H1 (cell line): ENCODE measurements around the gene KIF1B. TPM values are rescaled to one million over a fixed set of nuclear protein-coding genes. Genes with fewer than 3 reads are reported as not detected.

Source experiments
- CTCF ChIA-PET: fragments of 300-600 bp; sonication (Branson Sonifier 250); formaldehyde crosslinking; loops from one replicate; lab custom pipeline; 2021; ENCODE audit not compliant: partially characterized antibody; lab: Charles Lee
- POLR2A ChIA-PET: fragments of 300-600 bp; sonication (Branson Sonifier 250); formaldehyde crosslinking; loops from one replicate; lab custom pipeline; 2021; ENCODE audit warnings: inconsistent platforms; ENCODE audit not compliant: partially characterized antibody; lab: Charles Lee
- DNase-seq, 2 experiments: peaks; one replicate each; pipeline versions ENCODE4 v3.0.0 to v3.0.0-alpha.2; 2010 to 2022; ENCODE audit warnings: low spot score in 2 of 2, low read depth in 1 of 2, mixed read lengths in 1 of 2
- FAIRE-seq: peaks from 2 replicates; lab custom pipeline; 2011; peaks lifted over from hg19 to GRCh38; lab: Jason Lieb, UNC
- H2AFZ ChIP-seq: 2 replicates; pipeline ENCODE4 v1.8.1; 2012; ENCODE audit warnings: low read length, inconsistent platforms
- H2AK5ac ChIP-seq: 2 replicates; pipeline ENCODE4 v1.6.1; 2013; ENCODE audit warnings: low read depth, low read length
- H2BK120ac ChIP-seq: replicated peaks from 2 replicates; pipeline ENCODE3; 2013; ENCODE audit warnings: low read depth, low read length, inconsistent platforms
- H2BK12ac ChIP-seq: 2 replicates; pipeline ENCODE4 v1.6.1; 2013; ENCODE audit warnings: low read depth, low read length
- H2BK15ac ChIP-seq: 2 replicates; pipeline ENCODE4 v1.6.1; 2013; ENCODE audit warnings: low read length
- H2BK20ac ChIP-seq: 2 replicates; pipeline ENCODE4 v1.6.1; 2013; ENCODE audit warnings: low read length
- H2BK5ac ChIP-seq: 2 replicates; pipeline ENCODE4 v1.6.1; 2013; ENCODE audit warnings: low read depth, low read length
- H3K14ac ChIP-seq: 2 replicates; pipeline ENCODE4 v1.6.1; 2013; ENCODE audit warnings: inconsistent platforms; ENCODE audit not compliant: insufficient read length
- H3K18ac ChIP-seq: 2 replicates; pipeline ENCODE4 v1.6.1; 2013; ENCODE audit warnings: low read length; ENCODE audit errors: extremely low read depth
- H3K23ac ChIP-seq: 2 replicates; pipeline ENCODE4 v1.6.1; 2013; ENCODE audit warnings: inconsistent platforms; ENCODE audit not compliant: insufficient read length
- H3K23me2 ChIP-seq: 2 replicates; pipeline ENCODE4 v1.6.1; 2013; ENCODE audit warnings: low read depth, low read length
- H3K27ac ChIP-seq: 2 replicates; pipeline ENCODE4 v1.6.1; 2011; ENCODE audit warnings: low read depth, low read length, inconsistent platforms
- H3K27me3 ChIP-seq, 4 experiments: replicated peaks in 1 of 4; 1 replicate in 1 of 4; 2 replicates in 3 of 4; pipeline versions ENCODE4 v1.6.1 to v1.8.1; 2011 to 2013; ENCODE audit warnings: low read length in 3 of 4, mild to moderate bottlenecking in 3 of 4, inconsistent platforms in 2 of 4, mixed read lengths in 2 of 4, moderate library complexity in 1 of 4; ENCODE audit not compliant: control insufficient read depth in 3 of 4, insufficient read depth in 3 of 4; ENCODE audit errors: extremely low read depth in 1 of 4
- H3K36me3 ChIP-seq, 4 experiments: 2 replicates each; pipeline versions ENCODE4 v1.6.1 to v1.8.1; 2011 to 2013; ENCODE audit warnings: mild to moderate bottlenecking in 4 of 4, low read length in 3 of 4, moderate library complexity in 2 of 4, control low read depth in 1 of 4, inconsistent platforms in 1 of 4; ENCODE audit not compliant: insufficient read depth in 4 of 4, control insufficient read depth in 2 of 4
- H3K4ac ChIP-seq: replicated peaks from 2 replicates; pipeline ENCODE3; 2013; ENCODE audit warnings: low read length, low read depth, mixed read lengths, inconsistent platforms; ENCODE audit not compliant: insufficient read length
- H3K4me1 ChIP-seq, 4 experiments: replicated peaks in 1 of 4; 1 replicate in 1 of 4; 2 replicates in 3 of 4; pipeline versions ENCODE4 v1.6.1 to v1.8.1; 2011 to 2013; ENCODE audit warnings: low read length in 3 of 4, inconsistent platforms in 2 of 4, mixed read lengths in 1 of 4; ENCODE audit not compliant: insufficient read depth in 4 of 4, control insufficient read depth in 3 of 4
- H3K4me2 ChIP-seq, 2 experiments: 2 replicates each; pipeline versions ENCODE4 v1.6.1 to v1.8.1; 2011 to 2013; ENCODE audit warnings: low read depth in 2 of 2, low read length in 2 of 2, control low read depth in 1 of 2, inconsistent platforms in 1 of 2, mild to moderate bottlenecking in 1 of 2; ENCODE audit not compliant: insufficient read depth in 1 of 2
- H3K4me3 ChIP-seq, 4 experiments: fragments of 200-600, 300-600 bp in 1 of 4; sonication (generic), shearing (Covaris generic), sonication (Bioruptor Twin) in 1 of 4; 2 replicates each; pipeline versions ENCODE4 v1.5.1 to v1.8.1; 2011 to 2016; ENCODE audit warnings: low read length in 4 of 4, low read depth in 3 of 4, control low read depth in 2 of 4, inconsistent platforms in 2 of 4, mild to moderate bottlenecking in 2 of 4, mixed read lengths in 1 of 4, moderate library complexity in 1 of 4; ENCODE audit not compliant: insufficient read depth in 2 of 4; ENCODE audit errors: extremely low read depth in 1 of 4
- H3K56ac ChIP-seq: replicated peaks from 2 replicates; pipeline ENCODE3; 2013; ENCODE audit warnings: low read depth, mild to moderate bottlenecking, mixed read lengths, low read length, inconsistent platforms; ENCODE audit not compliant: insufficient read length
- H3K79me1 ChIP-seq: 2 replicates; pipeline ENCODE4 v1.6.1; 2013; ENCODE audit warnings: low read depth, low read length, control low read depth
- H3K79me2 ChIP-seq, 2 experiments: 2 replicates each; pipeline versions ENCODE4 v1.6.1 to v1.8.1; 2012 to 2013; ENCODE audit warnings: low read length in 2 of 2, mild to moderate bottlenecking in 2 of 2, inconsistent platforms in 1 of 2; ENCODE audit not compliant: insufficient read depth in 2 of 2, control insufficient read depth in 1 of 2
- H3K9ac ChIP-seq, 4 experiments: replicated peaks in 1 of 4; 1 replicate in 1 of 4; 2 replicates in 3 of 4; pipeline versions ENCODE4 v1.6.1 to v1.8.1; 2011 to 2013; ENCODE audit warnings: low read depth in 3 of 4, low read length in 3 of 4, control low read depth in 2 of 4, mild to moderate bottlenecking in 2 of 4, moderate library complexity in 2 of 4, inconsistent platforms in 1 of 4; ENCODE audit errors: extremely low read depth in 1 of 4
- H3K9me3 ChIP-seq, 2 experiments: 2 replicates each; pipeline versions ENCODE4 v1.6.1 to v1.8.1; 2012 to 2013; ENCODE audit warnings: mild to moderate bottlenecking in 2 of 2, moderate library complexity in 2 of 2, control low read depth in 1 of 2, inconsistent platforms in 1 of 2, low read depth in 1 of 2, low read length in 1 of 2, mixed read lengths in 1 of 2; ENCODE audit not compliant: insufficient read depth in 2 of 2
- H4K20me1 ChIP-seq, 2 experiments: replicated peaks in 1 of 2; 2 replicates each; pipeline versions ENCODE3 to v1.8.1; 2011 to 2013; ENCODE audit warnings: inconsistent platforms in 2 of 2, low read length in 2 of 2, mild to moderate bottlenecking in 1 of 2; ENCODE audit not compliant: insufficient read depth in 2 of 2, control insufficient read depth in 1 of 2
- H4K5ac ChIP-seq: 2 replicates; pipeline ENCODE4 v1.6.1; 2013; ENCODE audit warnings: low read length, low read depth, mixed read lengths, inconsistent platforms; ENCODE audit not compliant: insufficient read length
- H4K8ac ChIP-seq: 2 replicates; pipeline ENCODE4 v1.8.0; 2013; ENCODE audit warnings: mild to moderate bottlenecking, moderate library complexity, low read length, inconsistent platforms; ENCODE audit not compliant: insufficient read depth; ENCODE audit errors: extremely low read depth
- H4K91ac ChIP-seq: replicated peaks from 2 replicates; pipeline ENCODE3; 2013; ENCODE audit warnings: low read length, mixed read lengths, inconsistent platforms; ENCODE audit not compliant: insufficient read length
- POU5F1 ChIP-seq: IDR thresholded peaks from 2 replicates; pipeline ENCODE4 v1.6.1; 2011; ENCODE audit warnings: low read depth, mild to moderate bottlenecking, low read length, moderate library complexity
- WGBS, 2 experiments: shearing (Covaris generic) in 1 of 2; methylation state at CpG; one replicate each; pipeline versions ENCODE4 v1.1.6 to v1.1.7; 2013 to 2015; ENCODE audit warnings: low lambda C conversion rate in 2 of 2, mixed read lengths in 2 of 2, inconsistent platforms in 1 of 2, low coverage in 1 of 2, missing lambda C conversion rate in 1 of 2; ENCODE audit not compliant: insufficient replicate concordance in 2 of 2, insufficient coverage in 1 of 2, insufficient read length in 1 of 2; ENCODE audit errors: extremely low coverage in 1 of 2, missing lambda C conversion rate in 1 of 2; 5-methylcytosine and 5-hydroxymethylcytosine counted together
- polyA plus RNA-seq, 7 experiments: library from polyadenylated mRNA; depleted of rRNA in 3 of 7; stranded (reverse) in 5 of 7; unstranded in 2 of 7; fragments of >200 nt in 5 of 7; fragments of 200-250 nt in 2 of 7; gene quantifications; 1 replicate in 5 of 7; 2 replicates in 1 of 7; 4 replicates in 1 of 7; pipeline versions ENCODE4 v1.2.1 to v1.2.3, GENCODE V29; 2011 to 2013; ENCODE audit warnings: missing spikeins in 2 of 7, mixed read lengths in 2 of 7
- total RNA-seq: library from RNA; stranded (reverse); fragmentation: NEBNext Ultra II Directional; extraction: Animal tissue kit (Norgen Biotek cat#: 25700); gene quantifications from 2 replicates; pipeline ENCODE4 v1.2.1, GENCODE V29; 2021

Gene KIF1B
- total and polyA plus RNA-seq, 2 of the 8 experiments (the other 6 are each of a cell fraction or from before 2014, with no cell fraction given) = 39.1 to 74.2 TPM

GRCh38 chr1:10278880-10279279 is 68.5 kb downstream of the KIF1B start:
- Histone ChIP-seq H2BK120ac (no peak overlapping the region), H3K23me2 (no peaks in the 10 kb centered on the region), H4K5ac (no peak overlapping the region), H3K4ac (no peak overlapping the region), H3K14ac (no peak overlapping the region), H3K9me3 (no peaks in the 10 kb centered on the region), H2AK5ac (no peak overlapping the region), H3K27ac (no peak overlapping the region), H3K23ac (no peak overlapping the region), H2BK20ac (no peak overlapping the region), H3K18ac (no peak overlapping the region), H3K36me3 (peaks cover 3 to 57% (median 31%) of the 10 kb centered on the region in 4 experiments), H3K79me2 (no peaks in the 10 kb centered on the region), H4K8ac (no peak overlapping the region), H3K27me3 (no peaks in the 10 kb centered on the region), H4K91ac (no peak overlapping the region), H3K56ac (no peak overlapping the region), H2BK15ac (no peak overlapping the region), H4K20me1 (peaks cover 0 to 1% of the 10 kb centered on the region in 2 experiments), H3K4me1 (no peaks in the 10 kb centered on the region), H3K9ac (no peak overlapping the region), H2BK5ac (no peak overlapping the region), H3K4me3 (no peak overlapping the region), H2AFZ (no peak overlapping the region), H2BK12ac (no peak overlapping the region), H3K79me1 (no peaks in the 10 kb centered on the region), H3K4me2 (no peak overlapping the region)
- 91% methylated on average over 5 of the region's 5 CpGs; no CpG with 5 or more reads in 1 of the 2 experiments for WGBS, 2 experiments
- POLR2A ChIA-PET = no interaction called here
- CTCF ChIA-PET = no interaction called here
- TF ChIP-seq POU5F1 = no peak
- no peak for FAIRE-seq
- no peak for DNase-seq
